Vagina (tissue), 2 donors: ENCODE results near the gene DNASE1L1. TPM values are rescaled to one million over a fixed set of nuclear protein-coding genes. Genes with fewer than 3 reads are reported as not detected.

ENCODE experiments used
- DNase-seq, 2 donors: peaks; one replicate each; pipeline ENCODE4 v3.0.0-alpha.2; 2017; ENCODE audit errors: extremely low spot score in 2 of 2
- H3K27ac ChIP-seq: fragments of 200-600 bp; sonication (generic); one replicate; pipeline ENCODE4 v1.5.1; 2019
- H3K27me3 ChIP-seq: fragments of 200-600 bp; sonication (generic); one replicate; pipeline ENCODE4 v1.5.1; 2019
- H3K36me3 ChIP-seq, 2 donors: fragments of 200-600 bp; sonication (generic); one replicate each; pipeline ENCODE4 v1.5.1; 2017 to 2019
- H3K4me1 ChIP-seq: fragments of 200-600 bp; sonication (generic); one replicate; pipeline ENCODE4 v1.5.1; 2019
- H3K4me3 ChIP-seq, 2 donors: fragments of 200-600 bp; sonication (generic); 1 replicate in 1 of 2; 2 replicates in 1 of 2; pipeline ENCODE4 v1.5.1; 2016 to 2019
- H3K9me3 ChIP-seq: fragments of 200-600 bp; sonication (generic); one replicate; pipeline ENCODE4 v1.5.1; 2019
- CTCF ChIP-seq, 3 experiments: fragments of 450-650 bp in 2 of 3; fragments of 200-600 bp in 1 of 3; sonication (generic) in 1 of 3; IDR thresholded peaks; one replicate each; pipeline ENCODE4 v1.5.1; 2017 to 2019; ENCODE audit warnings: antibody characterized with exemption in 3 of 3, mild to moderate bottlenecking in 2 of 3, moderate library complexity in 2 of 3
- POLR2A ChIP-seq, 2 donors: fragments of 450-650 bp; IDR thresholded peaks; one replicate each; pipeline ENCODE4 v1.6.1; 2017; ENCODE audit warnings: antibody characterized with exemption in 2 of 2, mild to moderate bottlenecking in 2 of 2, moderate library complexity in 2 of 2
- POLR2AphosphoS5 ChIP-seq, 2 donors: sonication (generic); formaldehyde crosslinking; IDR thresholded peaks; one replicate each; pipeline ENCODE4 v1.9.0; 2017; ENCODE audit warnings: antibody characterized with exemption in 2 of 2, mild to moderate bottlenecking in 2 of 2, low read depth in 1 of 2; ENCODE audit not compliant: insufficient read depth in 1 of 2
- intact Hi-C: fragments of 100-400 bp; cut with DNase I; formaldehyde crosslinking; loops from one replicate; pipeline ENCODE4 v1.15.1; 2023
- total RNA-seq: library from RNA; depleted of rRNA; stranded (reverse); fragments of >200 nt; gene quantifications from one replicate; pipeline ENCODE4 v1.2.3, GENCODE V29; 2016

DNASE1L1 gene
- total RNA-seq, 1 donor from 2014 or later, result 52.1 TPM

GRCh38 chrX:154384284-154384892, 24.7 kb downstream of the DNASE1L1 start:
- TF ChIP-seq POLR2AphosphoS5 (IDR thresholded peaks at IDR 0.05; ENCODE audit: insufficient read depth in 1 of 2, low read depth in 1 of 2), result no peak
- no peak for TF ChIP-seq POLR2A (IDR thresholded peaks at IDR 0.05)
- no peak for TF ChIP-seq CTCF (IDR thresholded peaks at IDR 0.05)
- H3K27ac ChIP-seq, result no peak overlapping the region

DNA sequence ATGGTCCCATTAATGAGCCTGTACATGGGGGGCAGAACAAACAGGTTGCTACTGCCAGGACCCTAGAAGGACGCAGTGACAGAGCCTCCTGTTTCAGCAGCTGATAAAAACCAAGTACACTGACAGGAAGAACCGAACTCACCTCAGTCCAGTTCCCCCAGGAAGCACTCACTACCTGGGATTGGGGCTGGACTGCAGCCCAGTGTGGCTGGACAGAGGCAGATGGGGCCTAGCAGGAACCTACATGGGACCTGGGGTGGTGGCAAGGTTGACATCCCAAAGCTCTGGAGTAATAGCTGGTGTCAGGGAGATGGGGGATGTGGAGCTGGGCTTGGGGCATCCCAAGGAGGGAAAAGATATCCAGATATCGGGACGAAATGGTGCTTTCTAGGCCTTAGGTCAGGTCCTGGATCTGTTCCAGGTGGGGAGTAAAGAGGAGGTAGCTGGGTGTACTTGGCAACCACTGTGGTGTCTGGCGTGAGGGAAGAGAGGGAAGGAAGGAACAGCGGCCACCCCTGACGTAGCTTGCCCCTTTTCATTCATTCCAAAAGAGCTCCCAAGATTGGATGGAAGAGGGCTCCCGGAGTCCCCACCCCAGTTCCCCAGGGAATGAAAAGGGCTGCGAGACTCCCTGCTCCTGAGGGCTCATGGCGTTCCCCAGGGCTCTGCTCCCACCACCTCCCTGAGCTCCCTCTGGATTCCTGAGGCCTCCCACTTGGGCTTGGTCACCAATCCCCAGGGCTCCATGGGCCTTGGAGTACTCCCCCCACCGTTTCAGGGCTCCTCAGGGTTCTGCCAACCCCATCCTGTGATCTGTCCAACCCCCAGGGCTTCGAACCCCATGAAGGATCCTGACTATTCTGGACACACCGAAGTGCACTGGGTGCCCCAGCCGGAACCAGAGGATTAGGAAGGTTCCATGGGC, 25.4 kb downstream of the DNASE1L1 start:
- Histone ChIP-seq H3K27me3 (no peaks in the 10 kb centered on the region), H3K9me3 (no peaks in the 10 kb centered on the region), H3K4me3 (no peak overlapping the region), H3K36me3 (no peaks in the 10 kb centered on the region), H3K27ac (no peak overlapping the region), H3K4me1 (peaks cover 8% of the 10 kb centered on the region)
- DNase-seq, result no peak
- TF ChIP-seq CTCF (IDR thresholded peaks at IDR 0.05), result no peak
- no peak for TF ChIP-seq POLR2AphosphoS5 (IDR thresholded peaks at IDR 0.05; ENCODE audit: insufficient read depth in 1 of 2, low read depth in 1 of 2)
- no peak for TF ChIP-seq POLR2A (IDR thresholded peaks at IDR 0.05)
- intact Hi-C loops, result no loop called here

More at GRCh38 chrX:154384284-154384892, 24.7 kb downstream of the DNASE1L1 start:
- Histone ChIP-seq H3K36me3 (no peaks in the 10 kb centered on the region), H3K4me1 (peaks cover 8% of the 10 kb centered on the region), H3K27me3 (no peaks in the 10 kb centered on the region), H3K9me3 (no peaks in the 10 kb centered on the region), H3K4me3 (no peak overlapping the region)
- intact Hi-C loops, result no loop called here
- DNase-seq, result no peak

DNA sequence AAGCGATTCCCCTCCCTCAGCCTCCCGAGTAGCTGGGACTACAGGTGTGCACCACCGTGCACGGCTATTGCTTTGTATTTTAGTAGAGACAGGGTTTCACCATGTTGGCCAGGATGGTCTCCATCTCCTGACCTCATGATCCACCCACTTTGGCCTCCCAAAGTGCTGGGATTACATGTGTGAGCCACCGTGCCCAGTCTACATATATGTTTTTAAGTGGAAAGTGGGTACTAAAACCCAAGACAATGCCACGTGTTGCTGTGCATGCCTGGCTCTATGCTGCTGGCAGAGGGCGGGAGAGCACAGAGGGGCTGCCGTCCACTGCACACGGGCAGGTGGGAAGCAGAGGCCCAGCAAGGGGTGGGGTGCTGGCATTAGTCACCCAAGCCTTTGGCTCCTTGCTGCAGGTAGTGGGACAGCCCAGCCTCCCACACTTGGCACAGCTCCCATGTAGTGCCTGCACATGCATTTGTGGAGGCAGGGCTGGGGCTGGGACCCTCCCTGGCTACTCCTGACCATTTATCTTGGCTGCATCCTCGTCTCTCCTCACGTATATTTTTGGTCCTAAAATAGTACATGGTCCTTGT, 26.5 kb downstream of the DNASE1L1 start:
- Histone ChIP-seq H3K36me3 (no peaks in the 10 kb centered on the region), H3K4me1 (peaks cover 14% of the 10 kb centered on the region), H3K27me3 (no peaks in the 10 kb centered on the region), H3K9me3 (no peaks in the 10 kb centered on the region), H3K4me3 (no peak overlapping the region), H3K27ac (no peak overlapping the region)
- TF ChIP-seq POLR2A (IDR thresholded peaks at IDR 0.05) (no peak), CTCF (IDR thresholded peaks at IDR 0.05) (no peak), POLR2AphosphoS5 (IDR thresholded peaks at IDR 0.05; ENCODE audit: insufficient read depth in 1 of 2, low read depth in 1 of 2) (no peak)
- DNase-seq, result no peak
- intact Hi-C loops, result no loop called here

- Histone ChIP-seq H3K27ac (no peak overlapping the region), H3K4me1 (peaks cover 20% of the 10 kb centered on the region)
- intact Hi-C loops, result no loop called here
Observed at GRCh38 chrX:154381271-154381670, 27.8 kb downstream of the DNASE1L1 start.

More at GRCh38 chrX:154381271-154381670, 27.8 kb downstream of the DNASE1L1 start:
- H3K9me3 ChIP-seq, result no peaks in the 10 kb centered on the region
- H3K27me3 ChIP-seq, result no peaks in the 10 kb centered on the region
- TF ChIP-seq POLR2A (IDR thresholded peaks at IDR 0.05) (no peak), POLR2AphosphoS5 (IDR thresholded peaks at IDR 0.05; ENCODE audit: insufficient read depth in 1 of 2, low read depth in 1 of 2) (no peak), CTCF (IDR thresholded peaks at IDR 0.05) (no peak)
- H3K36me3 ChIP-seq, result no peaks in the 10 kb centered on the region
- no peak for DNase-seq
- H3K4me3 ChIP-seq, result no peak overlapping the region
